CD4-positive, alpha-beta T cell (primary cell): ENCODE data around the gene SLC35E2B. TPM values are rescaled to one million over a fixed set of nuclear protein-coding genes. Genes with fewer than 3 reads are reported as not detected.
"Not testable (repeated sequence)": the region's sequence is repeated elsewhere in the genome, so short reads cannot be mapped to it uniquely, and the experiment has no call there.

Experiments used
- ATAC-seq: fragments of 200-7000 bp; cut with Tn5 transposase; one replicate; pipeline ENCODE4 v1.10.0; 2022; ENCODE audit warnings: mild to moderate bottlenecking; ENCODE audit not compliant: poor library complexity
- CTCF ChIA-PET: fragments of 350-600 bp; sonication (Branson Sonifier 250); formaldehyde crosslinking; loops from one replicate; lab custom pipeline; 2021; ENCODE audit warnings: antibody characterized with exemption, inconsistent platforms; lab: Charles Lee
- POLR2A ChIA-PET: fragments of 350-600 bp; sonication (Branson Sonifier 250); formaldehyde crosslinking; loops from one replicate; lab custom pipeline; 2021; ENCODE audit warnings: antibody characterized with exemption, inconsistent platforms; lab: Charles Lee
- DNase-seq, 14 experiments: peaks; one replicate each; pipeline ENCODE4 v3.0.0-alpha.2; 2013 to 2020; ENCODE audit warnings: mixed read lengths in 2 of 14
- H3K27ac ChIP-seq, 2 donors: one replicate each; pipeline versions ENCODE4 v1.5.1 to v1.7.0; 2013; ENCODE audit warnings: low read length in 2 of 2, low read depth in 1 of 2, mild to moderate bottlenecking in 1 of 2
- H3K27me3 ChIP-seq, 2 experiments: 1 replicate in 1 of 2; 2 replicates in 1 of 2; pipeline versions ENCODE4 v1.6.1 to v1.7.0; 2013; ENCODE audit warnings: low read length in 2 of 2, control low read depth in 1 of 2, mild to moderate bottlenecking in 1 of 2, moderate library complexity in 1 of 2; ENCODE audit not compliant: insufficient read depth in 2 of 2, control insufficient read depth in 1 of 2
- H3K36me3 ChIP-seq: one replicate; pipeline ENCODE4 v1.6.1; 2013; ENCODE audit warnings: low read length, control low read depth; ENCODE audit not compliant: insufficient read depth
- H3K4me1 ChIP-seq: one replicate; pipeline ENCODE4 v1.6.1; 2013; ENCODE audit warnings: low read length, control low read depth; ENCODE audit not compliant: insufficient read depth
- H3K4me3 ChIP-seq: one replicate; pipeline ENCODE4 v1.5.1; 2013; ENCODE audit warnings: mild to moderate bottlenecking, low read length, moderate library complexity
- H3K9me3 ChIP-seq, 2 experiments: 1 replicate in 1 of 2; 2 replicates in 1 of 2; pipeline versions ENCODE4 v1.6.1 to v1.7.0; 2013; ENCODE audit warnings: low read length in 2 of 2, mild to moderate bottlenecking in 2 of 2, control low read depth in 1 of 2, moderate library complexity in 1 of 2; ENCODE audit not compliant: control insufficient read depth in 1 of 2, insufficient read depth in 1 of 2
- H3K27ac Mint-ChIP-seq: one replicate; pipeline ENCODE4 v1.8.0; 2020; ENCODE audit warnings: mixed read lengths
- H3K27me3 Mint-ChIP-seq: one replicate; pipeline ENCODE4 v1.8.0; 2021; ENCODE audit warnings: mixed read lengths
- H3K36me3 Mint-ChIP-seq: one replicate; pipeline ENCODE4 v1.8.0; 2021; ENCODE audit warnings: low read depth, mixed read lengths
- H3K4me1 Mint-ChIP-seq: one replicate; pipeline ENCODE4 v1.8.0; 2021; ENCODE audit warnings: low read depth, mixed read lengths
- H3K4me3 Mint-ChIP-seq: one replicate; pipeline ENCODE4 v1.8.0; 2020; ENCODE audit warnings: mild to moderate bottlenecking, mixed read lengths
- H3K9me3 Mint-ChIP-seq: one replicate; pipeline ENCODE4 v1.8.0; 2020; ENCODE audit warnings: mixed read lengths
- CTCF ChIP-seq: fragments of 200-600 bp; IDR thresholded peaks from one replicate; pipeline ENCODE4 v1.8.0; 2022; ENCODE audit warnings: antibody characterized with exemption, mild to moderate bottlenecking
- intact Hi-C, 2 experiments: fragments of 100-400 bp; cut with DNase I in 1 of 2; cut with micrococcal nuclease in 1 of 2; formaldehyde crosslinking; loops; one replicate each; pipeline versions ENCODE4 v1.15.1 to v1.9.0; 2023 to 2025; cut with DNase I, micrococcal nuclease
- total RNA-seq, 174 experiments: library from RNA in 2 of 174; stranded (reverse) in 2 of 174; gene quantifications; one replicate each; pipeline ENCODE4 v1.2.3 and lab custom pipeline; 2021 to 2026

Gene SLC35E2B
- total RNA-seq, 2 experiments from 2014 or later, result 43.9 to 45.3 TPM

GRCh38 chr1:1691443-1691842 is 1.2 kb downstream of the SLC35E2B start:
- ATAC-seq, POLR2A ChIA-PET, H3K9me3 Mint-ChIP-seq, H3K27ac ChIP-seq, H3K36me3 ChIP-seq, H3K27ac Mint-ChIP-seq, H3K4me3 Mint-ChIP-seq, CTCF ChIA-PET, H3K9me3 ChIP-seq, H3K27me3 Mint-ChIP-seq, DNase-seq, H3K27me3 ChIP-seq: not testable (repeated sequence)
- Mint-ChIP-seq H3K4me1 (peaks cover 12% of the 10 kb centered on the region), H3K36me3 (peaks cover 14% of the 10 kb centered on the region)
- intact Hi-C loops, result loop anchor here in 1 of 2 experiments (10.0 kb wide), 1 partner anchor 53 kb away; no protein-coding TSS in a partner anchor
- peaks cover 14% of the 10 kb centered on the region for H3K4me1 ChIP-seq
- peak overlapping the region; percentile 34 for H3K4me3 ChIP-seq

- H3K9me3 ChIP-seq, H3K4me3 ChIP-seq, DNase-seq, H3K27me3 ChIP-seq, CTCF ChIA-PET, H3K27me3 Mint-ChIP-seq, H3K36me3 ChIP-seq, H3K27ac ChIP-seq, POLR2A ChIA-PET, intact Hi-C loops, H3K9me3 Mint-ChIP-seq, ATAC-seq, H3K27ac Mint-ChIP-seq: not testable (repeated sequence)
- Mint-ChIP-seq H3K4me3 (peak overlapping the region; percentile 51), H3K36me3 (peaks cover 18% of the 10 kb centered on the region), H3K4me1 (peaks cover 12% of the 10 kb centered on the region)
- peaks cover 20% of the 10 kb centered on the region for H3K4me1 ChIP-seq
Measured at GRCh38 chr1:1689526-1689925, 3.1 kb downstream of the SLC35E2B start.

- intact Hi-C loops, result no loop called here
- no peaks in the 10 kb centered on the region for H3K9me3 Mint-ChIP-seq
- H3K27me3 Mint-ChIP-seq, result no peaks in the 10 kb centered on the region
- H3K4me1 Mint-ChIP-seq, result peaks cover 12% of the 10 kb centered on the region
- H3K27me3 ChIP-seq, result no peaks in the 10 kb centered on the region
- H3K9me3 ChIP-seq, result no peaks in the 10 kb centered on the region
- ATAC-seq, result no peak
- H3K4me3 Mint-ChIP-seq, result peak overlapping the region; percentile 51
- H3K4me3 ChIP-seq, result no peak overlapping the region
- H3K27ac Mint-ChIP-seq, result peak overlapping the region; percentile 36
- no peak for DNase-seq
- no peak overlapping the region for H3K27ac ChIP-seq
- H3K36me3 Mint-ChIP-seq, result peaks cover 27% of the 10 kb centered on the region
- POLR2A ChIA-PET, result no interaction called here
- TF ChIP-seq CTCF, result no peak
- H3K4me1 ChIP-seq, result peaks cover 19% of the 10 kb centered on the region
- CTCF ChIA-PET, result no interaction called here
- peaks cover 13% of the 10 kb centered on the region for H3K36me3 ChIP-seq
Measured at GRCh38 chr1:1687846-1688245, 4.7 kb downstream of the SLC35E2B start.

DNA sequence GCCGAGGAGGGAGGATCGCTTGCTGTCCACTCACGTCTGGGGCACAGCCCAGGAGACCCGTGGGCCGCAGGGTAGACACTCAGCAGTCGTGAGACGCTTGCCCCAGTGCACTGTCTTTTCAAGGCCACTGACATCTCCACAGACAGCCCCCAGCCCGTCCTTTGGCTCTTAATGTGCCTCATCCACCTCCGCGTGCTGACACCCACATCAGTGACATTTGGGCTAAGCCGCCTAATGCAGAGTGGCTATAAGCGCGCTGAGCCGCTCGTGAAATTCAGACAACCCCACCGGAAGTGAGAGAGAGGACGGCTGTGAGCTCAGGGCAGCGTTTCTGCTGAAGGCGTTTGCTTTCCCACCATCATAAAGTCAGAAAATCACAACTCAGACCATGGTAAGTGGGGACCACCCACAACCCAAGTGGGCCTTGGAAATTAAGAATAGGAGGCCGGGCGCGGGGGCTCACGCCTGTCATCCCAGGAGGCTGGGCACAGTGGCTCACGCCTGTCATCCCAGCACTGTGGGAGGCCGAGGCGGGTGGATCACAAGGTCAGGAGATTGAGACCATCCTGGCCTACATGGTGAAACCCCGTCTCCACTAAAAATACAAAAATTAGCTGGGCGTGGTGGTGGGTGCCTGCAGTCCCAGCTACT is 8.4 kb downstream of the SLC35E2B start:
- H3K27ac ChIP-seq, result no peak overlapping the region
- Mint-ChIP-seq H3K4me1 (peaks cover 13% of the 10 kb centered on the region), H3K36me3 (peaks cover 18% of the 10 kb centered on the region), H3K27ac (no peak overlapping the region), H3K27me3 (no peaks in the 10 kb centered on the region), H3K9me3 (no peaks in the 10 kb centered on the region), H3K4me3 (no peak overlapping the region)
- no peak overlapping the region for H3K4me3 ChIP-seq
- intact Hi-C loops, result no loop called here
- peaks cover 22% of the 10 kb centered on the region for H3K4me1 ChIP-seq
- peaks cover 15% of the 10 kb centered on the region for H3K36me3 ChIP-seq
- H3K9me3 ChIP-seq, result no peaks in the 10 kb centered on the region
- DNase-seq (no peak), ATAC-seq (no peak)
- POLR2A ChIA-PET, result no interaction called here
- CTCF ChIA-PET, result no interaction called here
- no peak for TF ChIP-seq CTCF
- no peaks in the 10 kb centered on the region for H3K27me3 ChIP-seq
